ENCODE results near the gene EARS2. TPM values are rescaled to one million over a fixed set of nuclear protein-coding genes. Genes with fewer than 3 reads are reported as not detected.

The EARS2 gene
- total RNA-seq, 1 experiment from 2014 or later: 34.9 TPM

DNA sequence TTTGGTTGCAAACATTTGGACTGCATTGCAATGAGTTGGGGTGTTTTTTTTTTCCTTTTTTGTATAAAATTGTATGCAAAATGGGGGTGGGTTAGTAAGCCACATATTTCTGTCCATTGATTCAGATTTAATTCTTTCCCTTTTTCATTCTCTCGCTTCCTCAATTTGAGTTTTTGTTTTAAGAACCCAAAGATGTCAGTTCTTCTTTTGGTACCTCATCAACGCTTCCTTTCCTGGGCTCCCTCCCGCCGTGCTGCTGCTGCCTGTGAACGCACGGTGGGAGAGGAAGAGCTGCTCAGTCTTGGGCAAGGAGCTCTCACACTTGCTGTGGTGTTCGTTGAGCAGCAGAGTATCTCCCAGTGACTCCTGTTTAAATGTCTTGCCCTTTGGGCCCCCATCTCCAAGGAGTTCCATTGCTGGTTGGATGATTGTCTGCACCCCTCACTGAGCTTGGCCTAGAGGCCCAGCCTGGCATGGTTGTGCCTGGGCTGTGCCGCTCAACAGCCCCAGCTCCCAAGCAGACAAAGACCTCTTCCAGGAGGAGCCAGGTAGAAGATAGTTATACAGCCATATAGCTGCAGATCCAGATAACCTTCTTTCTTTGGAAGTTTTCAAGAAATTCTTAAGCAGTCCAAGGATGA is 14.0 kb upstream of the EARS2 start:
- H3K27me3 ChIP-seq (ENCODE audit: insufficient read depth, low read depth): no peaks in the 10 kb centered on the region
- H2AFZ ChIP-seq: no peak overlapping the region
- no peak overlapping the region for H3K27ac ChIP-seq
- BruUV-seq (replicated peaks): no TSS peak
- H3K4me2 ChIP-seq: no peak overlapping the region
- no peak overlapping the region for H3K4me3 ChIP-seq
- H3K79me2 ChIP-seq (ENCODE audit: low read depth): no peaks in the 10 kb centered on the region
- no peaks in the 10 kb centered on the region for H3K4me1 ChIP-seq (replicated peaks; ENCODE audit: insufficient read depth)
- no peak for DNase-seq
- no peaks in the 10 kb centered on the region; the same call in none of the 2 replicates for H4K20me1 ChIP-seq (ENCODE audit: insufficient read depth)
- intact Hi-C loops (cut with micrococcal nuclease; ENCODE audit: unreplicated experiment): no loop called here
- POLR2A ChIA-PET (ENCODE audit: unreplicated experiment): no interaction called here
- no peaks in the 10 kb centered on the region for H3K9me2 ChIP-seq (ENCODE audit: insufficient read depth)
- CTCF ChIA-PET: no interaction called here
- H3K36me3 ChIP-seq (ENCODE audit: low read depth): peaks cover 19% of the 10 kb centered on the region
- TF ChIP-seq, protein P1, sequence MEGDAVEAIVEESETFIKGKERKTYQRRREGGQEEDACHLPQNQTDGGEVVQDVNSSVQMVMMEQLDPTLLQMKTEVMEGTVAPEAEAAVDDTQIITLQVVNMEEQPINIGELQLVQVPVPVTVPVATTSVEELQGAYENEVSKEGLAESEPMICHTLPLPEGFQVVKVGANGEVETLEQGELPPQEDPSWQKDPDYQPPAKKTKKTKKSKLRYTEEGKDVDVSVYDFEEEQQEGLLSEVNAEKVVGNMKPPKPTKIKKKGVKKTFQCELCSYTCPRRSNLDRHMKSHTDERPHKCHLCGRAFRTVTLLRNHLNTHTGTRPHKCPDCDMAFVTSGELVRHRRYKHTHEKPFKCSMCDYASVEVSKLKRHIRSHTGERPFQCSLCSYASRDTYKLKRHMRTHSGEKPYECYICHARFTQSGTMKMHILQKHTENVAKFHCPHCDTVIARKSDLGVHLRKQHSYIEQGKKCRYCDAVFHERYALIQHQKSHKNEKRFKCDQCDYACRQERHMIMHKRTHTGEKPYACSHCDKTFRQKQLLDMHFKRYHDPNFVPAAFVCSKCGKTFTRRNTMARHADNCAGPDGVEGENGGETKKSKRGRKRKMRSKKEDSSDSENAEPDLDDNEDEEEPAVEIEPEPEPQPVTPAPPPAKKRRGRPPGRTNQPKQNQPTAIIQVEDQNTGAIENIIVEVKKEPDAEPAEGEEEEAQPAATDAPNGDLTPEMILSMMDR (conservative IDR thresholded peaks at IDR 0.05): no peak
- TF ChIP-seq EZH2 (IDR thresholded peaks at IDR 0.05; ENCODE audit: low read depth): no peak
- H3F3A ChIP-seq (ENCODE audit: insufficient read depth, low read depth): no peaks in the 10 kb centered on the region; the same call in 1 of the 2 replicates
- H3K9me3 ChIP-seq (ENCODE audit: insufficient read depth, low read depth): no peaks in the 10 kb centered on the region

DNA sequence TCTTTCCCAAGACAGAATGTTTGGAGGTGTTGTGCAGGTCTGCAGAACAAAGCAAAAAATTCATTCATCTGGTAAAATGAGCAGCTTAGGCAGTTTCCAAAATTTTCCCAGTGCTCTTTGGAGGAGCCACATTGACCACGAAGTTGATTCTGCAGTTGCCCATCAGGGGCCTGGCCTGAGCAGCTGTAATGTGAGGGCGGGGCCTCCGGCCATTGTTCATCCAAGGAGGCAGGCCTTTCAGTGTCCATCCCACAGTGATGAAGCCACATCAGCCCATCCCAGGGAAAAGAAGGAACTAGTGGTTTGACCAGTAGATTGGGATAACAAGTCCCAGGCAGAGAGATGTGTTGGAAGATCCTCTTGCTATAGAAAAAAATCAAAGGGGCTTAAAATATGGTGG is 10.5 kb upstream of the EARS2 start:
- DNase-seq: no peak
- Histone ChIP-seq H3K27ac (no peak overlapping the region), H3K9me3 (ENCODE audit: insufficient read depth, low read depth) (no peaks in the 10 kb centered on the region), H3K4me2 (no peak overlapping the region), H3K4me3 (no peak overlapping the region), H3F3A (ENCODE audit: insufficient read depth, low read depth) (no peaks in the 10 kb centered on the region), H3K36me3 (ENCODE audit: low read depth) (peaks cover 30% of the 10 kb centered on the region), H3K9me2 (ENCODE audit: insufficient read depth) (no peaks in the 10 kb centered on the region), H3K79me2 (ENCODE audit: low read depth) (no peaks in the 10 kb centered on the region), H3K27me3 (ENCODE audit: insufficient read depth, low read depth) (no peaks in the 10 kb centered on the region), H4K20me1 (ENCODE audit: insufficient read depth) (no peaks in the 10 kb centered on the region; the same call in 1 of the 2 replicates), H3K4me1 (replicated peaks; ENCODE audit: insufficient read depth) (no peaks in the 10 kb centered on the region), H2AFZ (no peak overlapping the region)
- ChIA-PET CTCF (no interaction called here), POLR2A (ENCODE audit: unreplicated experiment) (no interaction called here)
- TF ChIP-seq, protein P1 (conservative IDR thresholded peaks at IDR 0.05): no peak
- TF ChIP-seq EZH2 (IDR thresholded peaks at IDR 0.05; ENCODE audit: low read depth): no peak
- BruUV-seq (replicated peaks): no TSS peak
- intact Hi-C loops (cut with micrococcal nuclease; ENCODE audit: unreplicated experiment): no loop called here

GRCh38 chr16:23566724-23567123 is 9.6 kb upstream of the EARS2 start:
- H3K79me2 ChIP-seq (ENCODE audit: low read depth): no peaks in the 10 kb centered on the region
- TF ChIP-seq, protein P1 (conservative IDR thresholded peaks at IDR 0.05): no peak
- no peaks in the 10 kb centered on the region for H3K9me2 ChIP-seq (ENCODE audit: insufficient read depth)
- no peak overlapping the region for H2AFZ ChIP-seq
- H3K4me1 ChIP-seq (replicated peaks; ENCODE audit: insufficient read depth): no peaks in the 10 kb centered on the region
- H3K27me3 ChIP-seq (ENCODE audit: insufficient read depth, low read depth): no peaks in the 10 kb centered on the region
- H3K4me3 ChIP-seq: no peak overlapping the region
- H3K36me3 ChIP-seq (ENCODE audit: low read depth): peaks cover 30% of the 10 kb centered on the region
- no peak overlapping the region for H3K4me2 ChIP-seq
- H3F3A ChIP-seq (ENCODE audit: insufficient read depth, low read depth): no peaks in the 10 kb centered on the region
- CTCF ChIA-PET: no interaction called here
- no peaks in the 10 kb centered on the region for H3K9me3 ChIP-seq (ENCODE audit: insufficient read depth, low read depth)
- peaks cover 2% of the 10 kb centered on the region; the same call in 1 of the 2 replicates for H4K20me1 ChIP-seq (ENCODE audit: insufficient read depth)
- BruUV-seq (replicated peaks): no TSS peak
- H3K27ac ChIP-seq: no peak overlapping the region
- POLR2A ChIA-PET (ENCODE audit: unreplicated experiment): no interaction called here
- intact Hi-C loops (cut with micrococcal nuclease; ENCODE audit: unreplicated experiment): no loop called here
- DNase-seq: no peak
